Effector CD8-positive, alpha-beta T cell (primary cell): ENCODE results near the gene EIF4E2.

Experiments used
- DNase-seq: peaks from one replicate; lab custom pipeline; 2025; lab: John Stamatoyannopoulos, UW

EIF4E2 gene

DNA sequence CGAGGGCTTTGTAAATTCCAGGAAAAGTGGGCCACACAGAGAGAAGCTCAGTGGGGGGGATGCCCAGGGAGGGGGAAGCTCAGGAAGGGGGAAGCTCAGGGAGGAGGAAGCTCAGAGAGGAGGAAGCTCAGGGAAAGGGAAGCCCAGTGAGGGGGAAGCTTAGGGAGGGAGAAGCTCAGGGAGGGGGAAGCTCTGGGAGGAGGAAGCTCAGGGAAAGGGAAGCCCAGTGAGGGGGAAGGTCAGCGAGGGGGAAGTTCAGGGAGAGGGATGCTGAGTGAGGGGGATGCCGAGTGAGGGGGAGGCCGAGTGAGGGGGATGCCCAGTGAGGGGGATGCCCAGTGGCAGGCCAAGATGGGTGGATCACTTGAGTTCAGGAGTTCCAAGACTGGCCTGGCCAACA is 11.8 kb upstream of the EIF4E2 start:
- no peak for DNase-seq

DNA sequence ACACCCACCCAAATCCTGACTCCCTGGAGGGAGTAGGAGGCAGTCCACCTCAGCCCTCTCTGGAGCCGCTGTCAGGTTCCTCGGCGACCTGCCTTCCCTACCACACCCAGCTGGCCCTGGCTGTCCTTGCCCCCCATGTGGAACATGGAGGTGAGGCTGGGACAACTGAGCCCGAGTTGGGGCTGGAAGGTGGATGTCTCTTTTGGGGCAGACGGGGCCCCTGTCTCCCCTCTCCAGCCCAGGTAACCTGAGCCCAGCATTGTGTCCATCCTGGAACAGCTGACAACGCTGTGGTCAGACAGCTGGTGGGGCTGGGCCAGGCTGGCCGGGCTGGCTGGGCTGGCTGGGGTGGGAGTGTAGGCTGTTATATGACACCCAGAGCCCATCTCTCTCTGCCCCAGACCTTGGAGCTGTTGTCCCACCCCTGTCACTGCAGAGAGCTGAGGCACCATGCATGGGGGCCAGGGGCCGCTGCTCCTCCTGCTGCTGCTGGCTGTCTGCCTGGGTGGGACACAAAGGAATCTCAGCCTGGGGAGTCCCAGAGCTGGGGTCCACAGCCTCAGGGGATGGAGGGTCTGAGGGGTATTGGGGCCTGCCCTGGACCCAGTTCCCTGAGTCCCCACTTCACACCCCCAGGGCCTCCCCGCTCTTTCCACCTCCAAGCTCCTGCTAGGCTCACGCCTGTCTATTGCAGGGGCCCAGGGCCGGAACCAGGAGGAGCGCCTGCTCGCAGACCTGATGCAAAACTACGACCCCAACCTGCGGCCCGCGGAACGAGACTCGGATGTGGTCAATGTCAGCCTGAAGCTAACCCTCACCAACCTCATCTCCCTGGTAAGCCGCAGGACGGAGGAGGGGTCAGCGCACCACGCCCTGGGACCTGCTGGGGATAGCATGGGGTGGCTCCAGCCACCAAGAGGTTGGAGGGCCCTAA is 10.9 kb upstream of the EIF4E2 start, which contains the start of gene CHRNG:
Gene CHRNG, plus strand, starts transcription at position 395 of the 934 bp plus-strand sequence. Its CDS starts 56 bp downstream, at position 451.
- no peak for DNase-seq

GRCh38 chr2:232540441-232541041 is 9.9 kb upstream of the EIF4E2 start:
- DNase-seq, result no peak

- no peak for DNase-seq
Measured at GRCh38 chr2:232541195-232541960, 9.1 kb upstream of the EIF4E2 start.

DNA sequence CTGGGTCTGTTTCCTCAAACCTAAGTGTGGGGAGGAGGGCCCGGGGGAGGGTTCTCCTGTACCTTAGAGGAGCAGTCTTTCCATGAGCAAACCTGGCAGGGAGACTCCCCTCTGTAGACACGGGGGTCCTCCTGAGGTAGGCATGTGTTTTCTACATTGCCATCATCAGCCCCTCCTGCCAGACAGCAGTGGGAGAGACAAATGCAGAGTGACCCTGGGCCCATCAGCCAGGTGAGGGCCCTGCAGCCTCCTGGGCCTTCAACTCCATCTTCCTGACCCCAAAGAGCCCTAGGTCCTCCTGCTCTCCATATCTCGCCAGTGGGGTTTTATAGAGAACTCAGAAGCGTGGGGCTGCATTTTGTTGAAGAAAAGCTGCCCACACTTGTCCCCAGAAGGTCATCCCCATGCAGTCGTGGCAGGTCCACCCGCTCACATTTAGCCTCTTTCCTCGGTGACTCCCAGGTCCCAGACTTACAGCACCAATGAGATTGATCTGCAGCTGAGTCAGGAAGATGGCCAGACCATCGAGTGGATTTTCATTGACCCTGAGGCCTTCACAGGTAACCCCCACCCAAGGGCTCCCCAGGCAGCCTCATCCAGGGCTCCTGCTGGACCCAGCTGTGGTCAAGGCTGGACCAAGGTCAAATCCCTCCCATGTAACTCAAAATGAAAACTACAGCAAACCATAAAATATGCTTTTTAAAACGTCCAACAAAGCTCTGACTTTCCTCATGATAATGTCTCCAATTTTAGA is 8.4 kb upstream of the EIF4E2 start:
- DNase-seq, result no peak

DNA sequence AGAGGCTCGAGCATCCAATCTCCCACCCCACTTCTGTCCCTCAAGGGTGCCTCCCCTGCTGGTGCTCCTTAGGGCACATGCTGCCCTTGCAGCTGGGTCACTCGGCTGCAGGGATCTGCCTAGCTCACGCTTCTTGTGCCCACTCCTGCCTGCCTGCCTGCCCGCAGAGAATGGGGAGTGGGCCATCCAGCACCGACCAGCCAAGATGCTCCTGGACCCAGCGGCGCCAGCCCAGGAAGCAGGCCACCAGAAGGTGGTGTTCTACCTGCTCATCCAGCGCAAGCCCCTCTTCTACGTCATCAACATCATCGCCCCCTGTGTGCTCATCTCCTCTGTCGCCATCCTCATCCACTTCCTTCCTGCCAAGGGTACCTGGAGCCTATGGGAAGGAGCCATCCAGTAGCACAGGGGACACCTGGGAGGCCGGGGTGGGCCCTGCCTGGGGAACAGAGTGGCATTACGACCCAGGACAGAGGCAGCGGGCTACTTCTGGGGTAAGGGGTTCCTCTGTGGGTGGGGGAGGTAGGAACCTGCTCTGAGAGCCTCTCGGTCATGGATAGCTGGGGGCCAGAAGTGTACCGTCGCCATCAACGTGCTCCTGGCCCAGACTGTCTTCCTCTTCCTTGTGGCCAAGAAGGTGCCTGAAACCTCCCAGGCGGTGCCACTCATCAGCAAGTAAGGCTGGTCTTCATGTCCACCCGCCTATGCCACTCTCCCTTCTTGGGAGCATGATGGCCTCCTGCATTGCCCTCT is 7.6 kb upstream of the EIF4E2 start:
- DNase-seq, result no peak

DNA sequence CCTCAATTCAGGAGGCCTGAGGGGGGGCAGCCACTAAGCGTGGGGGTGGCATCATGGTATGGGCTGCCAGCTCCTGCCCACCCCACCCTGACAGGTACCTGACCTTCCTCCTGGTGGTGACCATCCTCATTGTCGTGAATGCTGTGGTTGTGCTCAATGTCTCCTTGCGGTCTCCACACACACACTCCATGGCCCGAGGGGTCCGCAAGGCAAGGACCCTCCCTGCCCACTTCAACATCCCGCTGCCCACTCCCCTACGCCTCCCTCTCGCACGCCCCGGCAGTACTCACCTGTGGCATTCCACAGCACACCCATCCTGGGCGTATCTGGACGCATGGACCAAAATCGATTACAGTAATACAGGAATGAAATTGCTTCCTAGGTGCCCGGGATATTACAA is 7.0 kb upstream of the EIF4E2 start:
- DNase-seq, result no peak

DNA sequence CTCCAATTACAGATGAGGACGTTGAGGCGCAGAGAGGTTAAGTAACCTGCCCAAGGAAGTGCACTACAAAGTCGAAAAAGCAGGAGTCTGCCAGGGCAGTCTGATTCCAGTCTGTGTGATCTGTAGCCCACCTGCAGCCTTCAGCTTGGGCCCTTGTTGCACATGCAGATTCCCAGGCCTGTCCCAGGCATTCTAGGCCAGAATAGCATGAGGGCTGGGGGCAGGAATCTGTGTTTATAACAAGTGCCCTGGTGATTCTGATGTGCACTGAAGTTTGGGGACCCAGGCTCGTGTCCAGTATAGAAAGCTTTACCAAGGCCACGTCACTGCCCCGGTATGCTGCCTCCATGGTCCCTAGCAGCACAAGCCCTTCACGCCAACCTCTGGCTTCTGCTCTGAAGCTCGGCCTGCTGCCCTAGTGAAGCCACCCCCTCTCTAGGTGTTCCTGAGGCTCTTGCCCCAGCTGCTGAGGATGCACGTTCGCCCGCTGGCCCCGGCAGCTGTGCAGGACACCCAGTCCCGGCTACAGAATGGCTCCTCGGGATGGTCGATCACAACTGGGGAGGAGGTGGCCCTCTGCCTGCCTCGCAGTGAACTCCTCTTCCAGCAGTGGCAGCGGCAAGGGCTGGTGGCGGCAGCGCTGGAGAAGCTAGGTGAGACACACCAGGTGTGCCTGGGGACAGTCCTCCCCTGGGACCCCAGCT is 6.4 kb upstream of the EIF4E2 start:
- no peak for DNase-seq

- no peak for DNase-seq
Measured at GRCh38 chr2:232544674-232545073, 5.8 kb upstream of the EIF4E2 start.

DNA sequence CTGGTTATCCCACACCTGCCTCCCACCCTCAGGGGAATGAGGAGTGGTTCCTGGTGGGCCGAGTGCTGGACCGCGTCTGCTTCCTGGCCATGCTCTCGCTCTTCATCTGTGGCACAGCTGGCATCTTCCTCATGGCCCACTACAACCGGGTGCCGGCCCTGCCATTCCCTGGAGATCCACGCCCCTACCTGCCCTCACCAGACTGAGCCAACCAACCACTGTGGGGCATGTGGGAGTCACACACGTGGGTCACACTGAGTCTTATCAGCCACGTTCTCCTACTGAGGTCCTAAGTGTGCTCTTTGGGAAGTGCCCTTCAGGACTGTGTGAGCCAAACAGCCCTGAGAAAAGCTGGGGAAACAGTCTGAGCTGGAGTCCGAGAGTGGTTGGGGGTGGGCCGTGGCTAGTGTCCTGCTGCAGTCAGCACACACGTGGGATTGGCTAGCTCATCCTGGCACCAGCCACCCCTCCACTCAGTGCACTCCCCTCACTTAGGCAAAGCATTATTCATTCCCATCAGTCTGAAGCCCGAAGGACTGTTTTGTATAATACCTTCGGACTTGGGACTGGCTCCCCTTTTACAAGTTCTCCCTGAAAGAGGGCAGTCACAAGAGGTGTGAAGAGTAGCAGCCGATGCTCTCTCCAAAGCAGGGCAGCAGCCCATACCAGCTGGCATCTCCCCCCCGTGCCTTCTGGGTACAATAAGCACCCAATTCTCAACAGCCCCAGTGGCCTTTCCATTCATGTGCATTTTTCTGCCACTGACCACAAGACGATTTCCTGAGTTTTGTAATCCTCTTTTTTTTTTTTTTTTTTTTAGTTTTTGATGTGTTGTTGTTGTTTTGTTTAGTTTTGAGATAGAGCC is 4.7 kb upstream of the EIF4E2 start:
- DNase-seq, result no peak

DNA sequence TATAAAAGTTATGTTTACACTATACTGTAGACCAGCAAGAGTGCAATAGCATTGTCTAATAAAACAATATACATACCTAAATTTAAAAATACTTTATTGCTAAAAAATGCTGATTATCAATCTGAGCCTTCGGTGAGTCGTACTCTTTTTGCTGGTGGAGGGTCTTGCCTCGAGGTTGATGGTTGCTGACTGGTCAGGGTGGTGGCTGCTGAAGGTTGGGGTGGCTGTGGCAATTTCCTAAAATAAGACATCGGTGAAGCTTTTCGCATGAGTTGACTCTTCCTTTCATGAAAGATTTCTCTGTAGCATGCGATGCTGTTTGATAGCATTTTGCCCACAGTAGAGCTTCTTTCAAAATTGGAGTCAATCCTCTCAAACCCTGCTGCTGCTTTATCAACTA is 2.5 kb upstream of the EIF4E2 start:
- no peak for DNase-seq

- no peak for DNase-seq
Measured at GRCh38 chr2:232549655-232550353, 685 bp upstream of the EIF4E2 start.

- DNase-seq, result no peak
Measured at GRCh38 chr2:232551250-232551638, 755 bp downstream of the EIF4E2 start.

DNA sequence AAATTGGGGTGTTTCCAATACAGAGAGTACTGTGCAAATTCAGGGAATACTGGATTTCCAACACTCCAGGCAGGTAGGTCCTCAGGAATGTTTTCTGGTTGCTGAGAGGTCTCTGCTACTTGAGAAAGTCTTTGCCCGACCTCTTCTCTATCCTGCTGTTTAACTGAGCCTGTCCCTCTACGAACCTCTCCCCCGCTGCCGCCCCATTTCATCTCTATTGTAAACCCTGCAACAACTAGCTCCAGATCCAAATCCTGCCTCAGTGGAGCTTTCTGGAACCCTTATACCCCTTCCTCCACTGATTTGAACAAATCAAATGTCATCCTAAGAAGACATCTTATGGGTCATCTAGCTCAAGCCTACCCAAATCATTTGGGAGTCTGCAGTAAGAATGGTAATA is 1.3 kb downstream of the EIF4E2 start:
- no peak for DNase-seq

GRCh38 chr2:232556426-232556825 is 5.9 kb downstream of the EIF4E2 start:
- no peak for DNase-seq

DNA sequence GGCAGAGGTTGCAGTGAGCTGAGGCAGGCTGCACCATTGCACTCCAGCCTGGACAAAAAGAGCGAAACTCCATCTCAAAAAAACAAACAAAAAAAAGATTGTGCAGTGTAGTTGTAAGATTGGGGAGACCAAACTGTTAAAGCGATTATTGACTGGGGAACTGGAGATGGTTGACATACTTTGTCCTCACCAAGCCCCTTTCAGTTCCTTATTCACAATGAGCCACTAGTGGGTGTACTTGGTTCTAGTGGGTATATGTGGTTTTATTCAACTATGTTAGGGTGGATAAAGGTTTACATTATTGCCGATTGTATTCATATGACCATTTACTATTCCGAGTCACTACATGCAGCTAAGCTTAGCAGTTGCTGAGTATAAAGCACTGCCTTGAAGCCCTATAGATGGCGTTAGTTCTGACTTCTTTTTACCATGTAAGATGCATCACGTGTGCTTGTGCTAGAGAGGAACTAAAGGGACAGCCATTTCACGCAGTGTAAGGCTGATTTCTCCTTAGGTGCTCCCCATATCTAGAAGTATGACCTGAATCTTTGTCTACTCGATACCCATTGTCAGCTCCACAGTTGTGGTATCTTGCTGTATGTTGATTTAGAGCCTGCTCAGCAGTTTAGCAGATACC is 12.1 kb downstream of the EIF4E2 start:
- no peak for DNase-seq

DNA sequence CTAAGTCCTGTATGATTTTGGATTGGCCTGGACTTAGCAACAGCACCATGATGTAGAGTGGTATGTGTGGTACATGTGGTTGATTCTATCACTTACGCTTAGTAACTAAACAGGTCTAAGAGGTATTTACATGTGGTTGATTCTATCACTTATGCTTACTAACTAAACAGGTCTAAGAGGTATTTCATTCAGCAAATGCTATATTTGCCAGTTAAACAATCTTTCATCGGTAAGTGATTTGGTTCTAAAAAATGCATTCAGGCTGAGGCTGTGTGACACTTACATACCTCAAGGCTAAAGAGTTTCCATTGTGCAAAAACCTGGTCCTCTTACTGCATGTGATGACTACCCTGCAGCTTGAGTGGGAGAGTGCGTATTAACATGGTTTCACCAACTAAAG is 13.1 kb downstream of the EIF4E2 start:
- DNase-seq, result no peak

DNA sequence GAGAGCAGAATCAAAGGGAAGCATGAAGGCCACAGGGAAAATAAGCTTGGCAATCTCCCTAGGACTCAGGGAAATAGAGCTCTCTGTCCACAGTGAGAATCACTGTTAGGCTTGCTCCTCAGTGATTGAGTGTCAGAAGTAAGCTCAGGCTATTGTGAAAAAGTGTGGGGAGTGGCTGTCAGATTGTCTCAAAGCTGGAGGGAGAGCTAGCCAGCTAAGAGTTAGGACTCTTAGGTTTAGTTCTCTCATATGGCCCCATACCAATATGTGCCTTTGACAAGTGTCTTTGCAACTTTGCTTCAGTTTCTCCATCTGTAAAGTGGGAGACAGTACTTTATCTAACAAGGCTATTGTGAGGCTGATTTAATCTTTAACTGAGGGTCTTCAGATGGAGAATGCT is 17.2 kb downstream of the EIF4E2 start:
- DNase-seq, result no peak
